Activated CD4-positive, alpha-beta T cell treated with anti-CD3 and anti-CD28 coated beads for 48 hours (primary cell): ENCODE measurements around the gene POLR2L.

ENCODE experiments used
- DNase-seq: peaks from one replicate; pipeline ENCODE4 v3.0.0-alpha.2; 2020

Gene POLR2L

GRCh38 chr11:808427-809286, 33.7 kb downstream of the POLR2L start:
- peak; percentile 52 for DNase-seq

DNA sequence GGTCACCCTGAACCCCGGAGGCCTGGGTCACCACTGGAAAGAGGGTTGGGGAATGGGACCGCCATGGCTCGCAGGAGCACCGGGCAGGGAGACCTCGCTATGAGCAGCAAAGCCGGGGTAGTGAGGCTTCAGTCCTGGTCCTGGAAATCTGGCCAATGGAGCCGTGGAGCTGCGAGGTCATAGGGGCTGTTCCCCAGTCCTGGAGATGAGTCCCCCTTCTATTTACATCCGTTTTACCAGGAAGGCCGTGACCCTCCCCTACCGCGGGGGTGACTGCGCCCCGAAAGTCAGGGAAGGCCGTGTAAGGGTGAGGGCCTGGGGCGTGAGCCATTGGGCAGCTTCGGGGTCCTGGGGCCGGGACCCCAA, 37.7 kb downstream of the POLR2L start:
- no peak for DNase-seq

- no peak for DNase-seq
Measured at GRCh38 chr11:803770-804598, 38.3 kb downstream of the POLR2L start.

GRCh38 chr11:803467-803742, 38.9 kb downstream of the POLR2L start:
- DNase-seq, result no peak

DNA sequence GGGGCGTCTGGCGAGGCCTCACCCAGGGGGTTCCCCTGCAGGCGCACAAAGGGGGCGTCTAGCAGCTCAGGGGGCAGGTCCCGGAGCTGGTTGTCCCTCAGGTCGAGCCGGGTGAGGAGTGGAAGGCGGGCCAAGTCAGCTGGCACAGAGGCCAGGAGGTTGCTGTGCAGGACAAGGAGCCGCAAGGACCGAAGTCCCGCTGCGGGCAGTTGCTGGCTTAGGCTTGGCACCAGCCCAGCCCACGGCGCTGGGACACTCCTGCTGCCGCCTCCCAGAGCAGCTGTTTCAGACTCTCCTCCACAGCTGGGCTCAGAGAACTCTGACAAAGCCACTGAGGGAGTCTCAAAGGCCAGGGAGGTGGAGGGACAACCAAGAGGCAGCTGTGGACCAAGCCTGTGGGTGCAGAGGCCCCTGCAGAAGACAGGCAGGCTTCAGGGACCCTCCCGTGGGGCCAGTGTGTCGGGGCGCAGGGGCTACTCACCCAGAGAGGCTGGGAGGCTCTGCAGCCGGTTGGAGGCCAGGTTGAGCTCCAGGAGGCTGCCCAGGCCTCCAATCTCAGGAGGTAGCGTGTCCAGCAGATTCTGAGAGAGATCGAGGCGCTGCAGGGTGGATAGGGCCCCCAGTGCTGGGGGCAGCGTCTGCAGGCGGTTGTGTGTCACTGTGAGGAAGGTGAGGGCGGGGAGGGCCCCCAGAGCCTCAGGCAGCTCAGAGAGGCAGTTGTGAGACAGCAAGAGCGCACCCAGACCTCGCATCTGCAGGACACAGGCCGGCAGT, 39.4 kb downstream of the POLR2L start:
- DNase-seq, result no peak

DNA sequence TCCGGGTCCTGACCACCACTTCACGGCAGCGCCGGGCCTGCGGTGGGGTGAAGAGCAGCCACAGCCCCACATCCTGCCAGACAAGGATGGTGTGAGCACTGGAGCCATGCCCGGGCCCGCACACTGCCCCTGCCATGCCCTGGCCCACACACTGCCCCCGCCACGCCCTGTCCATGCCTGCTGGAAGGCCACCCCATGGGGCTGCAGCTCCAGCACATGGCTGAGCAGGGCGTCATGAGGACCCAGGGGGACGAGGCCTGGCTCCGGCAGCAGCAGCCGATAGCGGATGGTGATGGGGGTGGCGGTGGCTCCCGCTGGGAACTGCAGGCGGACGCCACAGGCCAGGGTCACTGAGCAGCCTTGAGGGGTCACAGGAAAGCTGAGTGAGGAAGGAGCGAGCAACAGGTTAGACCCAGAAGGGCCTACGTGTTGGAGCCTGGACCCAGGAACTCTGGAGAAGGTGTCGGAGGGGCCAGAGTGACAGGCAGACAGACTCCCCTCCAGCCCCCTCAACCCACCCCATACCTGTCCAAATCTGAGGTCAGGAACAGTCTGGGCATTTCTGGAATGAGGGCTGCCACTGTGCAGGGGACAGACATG, 40.2 kb downstream of the POLR2L start:
- DNase-seq, result no peak

GRCh38 chr11:801097-801780, 41.1 kb downstream of the POLR2L start:
- no peak for DNase-seq

DNA sequence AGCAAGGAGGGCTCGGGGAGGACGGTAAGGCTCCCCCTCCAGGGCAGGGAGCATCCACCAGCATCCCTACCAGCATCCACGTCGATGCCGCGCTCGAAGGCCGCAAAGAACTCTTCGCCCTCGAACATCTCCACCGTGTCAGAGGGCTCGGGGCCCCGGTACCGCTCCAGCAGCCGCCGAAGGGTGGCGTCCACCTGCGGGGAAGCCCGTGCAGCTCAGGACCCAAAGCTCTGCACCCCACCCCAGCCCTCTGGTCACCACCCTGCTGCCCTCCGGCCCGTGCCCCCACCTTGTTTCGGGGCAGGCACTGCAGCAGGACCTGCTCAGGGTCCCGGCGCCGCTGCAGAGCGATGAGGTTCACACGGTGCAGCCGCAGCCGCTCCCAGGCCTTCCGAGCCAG, 41.9 kb downstream of the POLR2L start:
- no peak for DNase-seq

- DNase-seq, result no peak
Measured at GRCh38 chr11:799641-800316, 42.5 kb downstream of the POLR2L start.

GRCh38 chr11:798093-798713, 44.1 kb downstream of the POLR2L start, which contains the start of gene SLC25A22:
SLC25A22 (minus strand) TSS chr11:798281; CDS start chr11:795006, 3,275 bp downstream.
- DNase-seq, result peak; percentile 88

DNA sequence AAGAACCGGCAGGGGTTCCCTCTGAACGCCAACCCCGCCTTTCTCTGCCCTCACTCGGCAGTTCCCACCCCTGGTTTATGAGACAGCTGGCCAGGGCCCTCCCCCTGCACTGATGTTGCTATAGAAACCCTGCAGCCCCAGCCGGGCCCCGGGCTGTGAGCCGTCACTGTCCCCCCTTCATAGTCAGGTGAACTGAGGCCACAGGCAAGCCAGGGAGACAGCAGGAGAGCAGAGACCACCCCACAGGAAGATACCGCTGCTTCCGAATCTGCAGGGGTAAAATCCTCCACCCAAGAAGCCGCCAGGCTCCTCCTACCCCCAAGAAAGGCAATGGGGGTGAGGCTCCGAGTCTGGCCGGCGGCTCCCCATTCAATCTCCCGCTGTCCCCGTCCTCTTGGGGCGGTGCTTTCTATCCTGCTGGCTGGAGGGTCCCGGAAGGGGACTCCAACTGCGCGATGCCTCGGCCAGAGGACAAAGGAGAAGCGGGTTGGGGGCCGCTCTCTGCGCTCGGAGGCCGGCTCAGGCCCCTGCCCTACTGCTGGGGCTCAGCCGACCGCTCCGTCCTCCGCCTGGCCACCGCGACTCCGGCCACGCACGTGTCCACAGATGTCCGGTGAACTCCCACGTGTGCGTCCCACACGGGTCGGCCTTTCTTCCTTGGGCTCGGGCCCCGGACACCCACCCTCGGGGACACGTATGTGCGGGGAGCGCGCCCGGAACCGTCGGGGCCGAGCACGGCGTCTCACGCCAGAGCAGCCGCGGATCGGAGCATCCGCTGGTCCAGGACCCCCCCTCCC, 44.8 kb downstream of the POLR2L start:
- peak; percentile 83 for DNase-seq

DNA sequence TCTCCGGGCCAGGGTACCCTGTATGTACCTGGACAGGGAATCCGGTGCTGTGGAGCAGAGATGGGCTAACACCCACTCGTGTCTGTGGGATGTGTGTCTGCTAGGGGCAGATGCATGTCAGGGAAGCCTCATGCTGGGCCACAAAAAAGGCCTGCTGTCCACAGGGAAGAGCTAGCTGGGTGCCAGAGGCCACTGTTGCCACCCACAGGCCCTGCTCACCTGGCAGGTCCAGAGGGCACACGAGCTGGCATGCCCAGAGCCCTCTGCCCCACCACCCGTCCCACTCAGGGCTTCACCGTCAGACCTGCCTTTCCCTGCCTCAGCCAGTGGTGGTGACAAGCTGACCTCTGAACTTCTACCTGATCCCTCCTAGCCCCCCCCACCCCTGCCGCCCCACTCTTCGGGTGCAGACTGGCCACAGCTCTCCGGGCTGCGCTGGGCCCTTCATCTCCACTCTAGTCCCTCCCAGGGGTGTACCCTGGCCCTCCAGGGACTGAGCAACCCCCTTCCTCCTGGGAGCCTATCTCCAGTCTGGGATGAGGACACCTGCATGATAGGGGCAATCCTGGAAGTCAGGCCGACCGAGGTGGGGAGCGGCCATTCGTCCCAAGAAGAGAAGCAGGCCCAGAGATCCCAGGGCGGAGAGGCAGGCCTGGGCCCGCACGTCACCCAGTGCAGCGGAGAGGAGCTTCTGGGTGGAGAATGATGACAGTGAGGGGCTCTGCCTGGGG, 45.6 kb downstream of the POLR2L start:
- DNase-seq, result no peak

- DNase-seq, result peak; percentile 90
Measured at GRCh38 chr11:795634-796564, 46.4 kb downstream of the POLR2L start.

- no peak for DNase-seq
Measured at GRCh38 chr11:794766-795633, 47.3 kb downstream of the POLR2L start.

- no peak for DNase-seq
Measured at GRCh38 chr11:794013-794765, 48.1 kb downstream of the POLR2L start.

DNA sequence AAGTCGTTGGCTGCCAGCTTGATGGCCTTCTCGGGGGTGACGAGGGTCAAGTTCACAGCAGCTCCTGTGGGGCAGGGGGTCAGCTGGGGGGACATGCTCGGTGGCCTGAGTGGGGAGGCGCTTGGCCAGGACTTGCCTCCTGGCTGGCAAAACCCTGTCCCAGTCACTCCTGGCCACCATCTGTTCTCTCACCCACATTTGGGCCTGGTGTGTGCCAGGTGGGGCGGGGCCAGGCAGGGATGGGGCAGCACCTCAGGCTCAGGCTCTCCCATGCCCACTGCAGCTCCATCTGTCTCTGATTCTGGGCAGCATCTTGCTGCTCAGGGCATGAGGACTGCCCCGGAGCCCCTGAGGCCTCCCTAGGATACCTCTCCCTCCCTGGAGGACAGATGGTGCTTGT, 48.8 kb downstream of the POLR2L start:
- DNase-seq, result no peak

GRCh38 chr11:792873-793272, 49.5 kb downstream of the POLR2L start:
- DNase-seq, result no peak
